Neural progenitor cell (in vitro differentiated cells): ENCODE data around the gene MKNK1. TPM values are rescaled to one million over a fixed set of nuclear protein-coding genes. Genes with fewer than 3 reads are reported as not detected.

Experiments used
- DNase-seq: peaks from one replicate; pipeline ENCODE4 v3.0.0-alpha.2; 2016; ENCODE audit warnings: low spot score
- H2AFZ ChIP-seq: fragments of 200-600 bp; sonication (generic); replicated peaks from 2 replicates; pipeline ENCODE4 v1.6.1; 2016; ENCODE audit warnings: antibody characterized with exemption
- H3F3A ChIP-seq: fragments of 200-600 bp; sonication (generic); 2 replicates; pipeline ENCODE4 v1.6.1; 2016; ENCODE audit warnings: antibody characterized with exemption, low read depth
- H3K27ac ChIP-seq: fragments of 200-600 bp; sonication (generic); 2 replicates; pipeline ENCODE4 v1.5.1; 2016; ENCODE audit warnings: mild to moderate bottlenecking
- H3K27me3 ChIP-seq: fragments of 200-600 bp; sonication (generic); 2 replicates; pipeline ENCODE4 v1.6.1; 2016; ENCODE audit warnings: mild to moderate bottlenecking, moderate library complexity
- H3K36me3 ChIP-seq: fragments of 200-600 bp; sonication (generic); 2 replicates; pipeline ENCODE4 v1.5.1; 2016
- H3K4me1 ChIP-seq: fragments of 200-600 bp; sonication (generic); 2 replicates; pipeline ENCODE4 v1.6.1; 2016; ENCODE audit warnings: mixed run types
- H3K4me2 ChIP-seq: fragments of 200-600 bp; sonication (generic); 2 replicates; pipeline ENCODE4 v1.6.1; 2016
- H3K4me3 ChIP-seq: fragments of 200-600 bp; sonication (generic); 2 replicates; pipeline ENCODE4 v1.5.1; 2016
- H3K79me2 ChIP-seq: fragments of 200-600 bp; sonication (generic); 2 replicates; pipeline ENCODE4 v1.6.1; 2016; ENCODE audit warnings: low read depth
- H3K9ac ChIP-seq: fragments of 200-600 bp; sonication (generic); 2 replicates; pipeline ENCODE4 v1.6.1; 2016
- H3K9me3 ChIP-seq: fragments of 200-600 bp; sonication (generic); 2 replicates; pipeline ENCODE4 v1.5.1; 2016; ENCODE audit warnings: low read depth
- H4K20me1 ChIP-seq: fragments of 200-600 bp; sonication (generic); 2 replicates; pipeline ENCODE4 v1.6.1; 2016; ENCODE audit warnings: low read depth
- H3K27ac Mint-ChIP-seq: 3 replicates; pipeline ENCODE4 v1.8.0; 2021; ENCODE audit warnings: mixed read lengths
- H3K27me3 Mint-ChIP-seq: 2 replicates; pipeline ENCODE4 v1.8.0; 2022; ENCODE audit warnings: low read depth, mild to moderate bottlenecking, inconsistent platforms, moderate library complexity, mixed read lengths; ENCODE audit not compliant: insufficient read depth
- H3K36me3 Mint-ChIP-seq: 3 replicates; pipeline ENCODE4 v1.8.0; 2021; ENCODE audit warnings: mixed read lengths
- H3K4me1 Mint-ChIP-seq: 3 replicates; pipeline ENCODE4 v1.8.0; 2021; ENCODE audit warnings: mixed read lengths
- H3K4me3 Mint-ChIP-seq: 3 replicates; pipeline ENCODE4 v1.8.0; 2021; ENCODE audit warnings: mild to moderate bottlenecking, moderate library complexity, mixed read lengths
- H3K9me3 Mint-ChIP-seq: 3 replicates; pipeline ENCODE4 v1.8.0; 2020; ENCODE audit warnings: mixed read lengths
- CTCF ChIP-seq: fragments of 200-600 bp; sonication (generic); IDR thresholded peaks from 2 replicates; pipeline ENCODE4 v1.5.1; 2017; ENCODE audit warnings: antibody characterized with exemption, mild to moderate bottlenecking
- EZH2 ChIP-seq: fragments of 200-600 bp; sonication (generic); IDR thresholded peaks from 2 replicates; pipeline ENCODE4 v1.6.1; 2017; ENCODE audit warnings: antibody characterized with exemption, mild to moderate bottlenecking, moderate library complexity
- EZH2phosphoT487 ChIP-seq: fragments of 200-600 bp; sonication (generic); IDR thresholded peaks from 2 replicates; pipeline ENCODE4 v1.6.1; 2017; ENCODE audit warnings: antibody characterized with exemption
- total RNA-seq: library from RNA; depleted of rRNA; stranded (reverse); fragments of >200 nt; gene quantifications from 2 replicates; pipeline ENCODE4 v1.2.3, GENCODE V29; 2015; ENCODE audit warnings: low replicate concordance

MKNK1 gene
- total RNA-seq, 1 donor from 2014 or later, result 10.5 TPM

- Histone ChIP-seq H3K9me3 (no peaks in the 10 kb centered on the region), H3K9ac (no peak overlapping the region), H3F3A (peaks cover 43% of the 10 kb centered on the region), H3K4me1 (peaks cover 49% of the 10 kb centered on the region), H3K4me3 (no peak overlapping the region), H3K27me3 (peaks cover 98% of the 10 kb centered on the region), H3K79me2 (no peaks in the 10 kb centered on the region), H3K36me3 (no peaks in the 10 kb centered on the region), H3K27ac (no peak overlapping the region), H3K4me2 (no peak overlapping the region), H2AFZ (no peak overlapping the region), H4K20me1 (peaks cover 95% of the 10 kb centered on the region)
- Mint-ChIP-seq H3K27me3 (peaks cover 52% of the 10 kb centered on the region), H3K4me3 (no peak overlapping the region), H3K4me1 (peaks cover 64% of the 10 kb centered on the region), H3K36me3 (no peaks in the 10 kb centered on the region), H3K27ac (no peak overlapping the region), H3K9me3 (no peaks in the 10 kb centered on the region)
- no peak for TF ChIP-seq CTCF
- no peak for TF ChIP-seq EZH2
- no peak for TF ChIP-seq EZH2phosphoT487
- DNase-seq, result no peak
Measured at GRCh38 chr1:46523496-46524353, 80.3 kb downstream of the MKNK1 start.

GRCh38 chr1:46522969-46523320, 81.1 kb downstream of the MKNK1 start:
- Mint-ChIP-seq H3K4me1 (peaks cover 68% of the 10 kb centered on the region), H3K9me3 (no peaks in the 10 kb centered on the region), H3K4me3 (no peak overlapping the region), H3K36me3 (no peaks in the 10 kb centered on the region), H3K27me3 (peaks cover 55% of the 10 kb centered on the region), H3K27ac (no peak overlapping the region)
- H3K4me3 ChIP-seq, result no peak overlapping the region
- H3K9ac ChIP-seq, result no peak overlapping the region
- no peak overlapping the region for H3K27ac ChIP-seq
- H4K20me1 ChIP-seq, result peaks cover 95% of the 10 kb centered on the region
- no peak overlapping the region for H2AFZ ChIP-seq
- H3K36me3 ChIP-seq, result no peaks in the 10 kb centered on the region
- peaks cover 51% of the 10 kb centered on the region for H3K4me1 ChIP-seq
- TF ChIP-seq EZH2phosphoT487 (no peak), EZH2 (peak; percentile 20), CTCF (no peak)
- peaks cover 98% of the 10 kb centered on the region for H3K27me3 ChIP-seq
- H3F3A ChIP-seq, result peaks cover 43% of the 10 kb centered on the region
- no peaks in the 10 kb centered on the region for H3K9me3 ChIP-seq
- no peak for DNase-seq
- H3K4me2 ChIP-seq, result no peak overlapping the region
- H3K79me2 ChIP-seq, result no peaks in the 10 kb centered on the region

- H3K4me1 ChIP-seq, result peaks cover 57% of the 10 kb centered on the region
- peaks cover 98% of the 10 kb centered on the region for H3K27me3 ChIP-seq
- Mint-ChIP-seq H3K4me1 (peaks cover 69% of the 10 kb centered on the region), H3K27ac (no peak overlapping the region), H3K4me3 (no peak overlapping the region), H3K9me3 (no peaks in the 10 kb centered on the region), H3K36me3 (no peaks in the 10 kb centered on the region), H3K27me3 (peaks cover 57% of the 10 kb centered on the region)
- no peak overlapping the region for H3K4me3 ChIP-seq
- H3F3A ChIP-seq, result peaks cover 45% of the 10 kb centered on the region
- no peaks in the 10 kb centered on the region for H3K9me3 ChIP-seq
- H3K79me2 ChIP-seq, result no peaks in the 10 kb centered on the region
- no peak for TF ChIP-seq CTCF
- TF ChIP-seq EZH2, result peak; percentile 23
- no peak overlapping the region for H3K27ac ChIP-seq
- H3K36me3 ChIP-seq, result no peaks in the 10 kb centered on the region
- no peak overlapping the region for H2AFZ ChIP-seq
- peak; percentile 39 for DNase-seq
- H4K20me1 ChIP-seq, result peaks cover 95% of the 10 kb centered on the region
- no peak overlapping the region for H3K9ac ChIP-seq
- H3K4me2 ChIP-seq, result no peak overlapping the region
Measured at GRCh38 chr1:46522184-46522968, 81.7 kb downstream of the MKNK1 start.
